Retinal pigment epithelial cell (primary cell): Measurements from ENCODE around the gene PTPN13.

ENCODE experiments used
- DNase-seq: peaks from one replicate; pipeline ENCODE4 v3.0.0-alpha.2; 2010; ENCODE audit warnings: low read depth
- H3K4me3 ChIP-seq: 2 replicates; pipeline ENCODE4 v1.5.1; 2011; ENCODE audit warnings: mild to moderate bottlenecking, low read length, control low read depth, moderate library complexity
- CTCF ChIP-seq: conservative IDR thresholded peaks from 2 replicates; pipeline ENCODE4 v1.5.1; 2011; ENCODE audit warnings: low read depth, low read length, control low read depth, inconsistent platforms

Gene PTPN13

GRCh38 chr4:86657910-86658309, 63.8 kb downstream of the PTPN13 start:
- H3K4me3 ChIP-seq, result no peak overlapping the region
- DNase-seq, result no peak
- no peak for TF ChIP-seq CTCF

GRCh38 chr4:86660401-86660800, 66.3 kb downstream of the PTPN13 start:
- H3K4me3 ChIP-seq, result no peak overlapping the region
- no peak for TF ChIP-seq CTCF
- DNase-seq, result no peak

- no peak overlapping the region for H3K4me3 ChIP-seq
- no peak for DNase-seq
- no peak for TF ChIP-seq CTCF
These were observed 66.9 kb downstream of the PTPN13 start for GRCh38 chr4:86661006-86661405.

GRCh38 chr4:86661418-86661817, 67.3 kb downstream of the PTPN13 start:
- no peak overlapping the region for H3K4me3 ChIP-seq
- no peak for TF ChIP-seq CTCF
- DNase-seq, result no peak

- peak; percentile 39 for DNase-seq
- no peak for TF ChIP-seq CTCF
- no peak overlapping the region for H3K4me3 ChIP-seq
These were observed 70.8 kb downstream of the PTPN13 start for GRCh38 chr4:86664959-86665358.

GRCh38 chr4:86670298-86670697, 76.2 kb downstream of the PTPN13 start:
- TF ChIP-seq CTCF, result no peak
- no peak overlapping the region for H3K4me3 ChIP-seq
- no peak for DNase-seq

- DNase-seq, result peak; percentile 64
- H3K4me3 ChIP-seq, result no peak overlapping the region
- no peak for TF ChIP-seq CTCF
These were observed 76.6 kb downstream of the PTPN13 start for GRCh38 chr4:86670756-86671155.
